ENCODE results near the gene ARHGAP18.

- TF ChIP-seq CTCF (IDR thresholded peaks at IDR 0.05) (no peak), EZH2phosphoT487 (IDR thresholded peaks at IDR 0.05) (no peak), EZH2 (IDR thresholded peaks at IDR 0.05) (no peak)
Measured at GRCh38 chr6:129544892-129545612, 164.9 kb downstream of the ARHGAP18 start.

Data from neural progenitor cell (in vitro differentiated cells).